Coronary artery (tissue), 2 donors: Measurements from ENCODE around the gene KHK.
A peak's percentile ranks its signal among the peaks of the same experiment; 100 is the strongest.
"Not testable (repeated sequence)": the region's sequence is repeated elsewhere in the genome, so short reads cannot be mapped to it uniquely, and the experiment has no call there.

ENCODE experiments used
- DNase-seq: peaks from one replicate; pipeline ENCODE4 v3.0.0-alpha.2; 2017; ENCODE audit warnings: low spot score
- H3K27ac ChIP-seq, 2 donors: fragments of 200-600 bp; sonication (generic); one replicate each; pipeline ENCODE4 v1.5.1; 2016 to 2019
- H3K4me3 ChIP-seq: fragments of 200-600 bp; sonication (generic); 2 replicates; pipeline ENCODE4 v1.5.1; 2016; ENCODE audit warnings: mild to moderate bottlenecking, moderate library complexity
- CTCF ChIP-seq: fragments of 200-600 bp; sonication (generic); IDR thresholded peaks from one replicate; pipeline ENCODE4 v1.5.1; 2019; ENCODE audit warnings: antibody characterized with exemption

KHK gene

GRCh38 chr2:27115519-27115918 is 28.9 kb downstream of the KHK start:
- no peak for DNase-seq
- TF ChIP-seq CTCF, result no peak
- Histone ChIP-seq H3K4me3 (no peak overlapping the region), H3K27ac (no peak overlapping the region)

GRCh38 chr2:27117995-27118524 is 31.5 kb downstream of the KHK start:
- no peak for DNase-seq
- TF ChIP-seq CTCF, result no peak
- H3K4me3 ChIP-seq, result peak overlapping the region; percentile 74
- H3K27ac ChIP-seq, result no peak overlapping the region

- peak within 1 kb of the TSS; percentile 74 for H3K4me3 ChIP-seq
- DNase-seq, result no peak
- no peak for TF ChIP-seq CTCF
- no peak within 1 kb of the TSS for H3K27ac ChIP-seq
These were observed 32.2 kb downstream of the KHK start, which contains the start of gene CGREF1 for GRCh38 chr2:27118525-27119329. Gene CGREF1, minus strand, starts transcription at chr2:27119128. Its CDS starts 14,762 bp downstream, at chr2:27104366.

GRCh38 chr2:27119330-27119670 is 32.7 kb downstream of the KHK start:
- not testable (repeated sequence) for DNase-seq, H3K27ac ChIP-seq
- H3K4me3 ChIP-seq, result peak overlapping the region; percentile 74

- no peak for DNase-seq
- Histone ChIP-seq H3K27ac (no peak overlapping the region), H3K4me3 (no peak overlapping the region)
- TF ChIP-seq CTCF, result no peak
These were observed 35.3 kb downstream of the KHK start for GRCh38 chr2:27121906-27122305.

GRCh38 chr2:27122791-27123190 is 36.2 kb downstream of the KHK start:
- TF ChIP-seq CTCF, result no peak
- Histone ChIP-seq H3K27ac (no peak overlapping the region), H3K4me3 (peak overlapping the region; percentile 78)
- no peak for DNase-seq

GRCh38 chr2:27123302-27124150 is 37.0 kb downstream of the KHK start, which contains the start of gene ABHD1:
Gene ABHD1, plus strand, starts transcription at chr2:27123815. Its CDS starts 134 bp downstream, at chr2:27123949.
- no peak for TF ChIP-seq CTCF
- Histone ChIP-seq H3K4me3 (peak within 1 kb of the TSS; percentile 78), H3K27ac (peak within 1 kb of the TSS; percentile 7 to 64)
- DNase-seq, result no peak
